SW480 (cell line): Measurements from ENCODE around the gene LSR.

Experiments used
- DNase-seq: peaks from one replicate; pipeline ENCODE4 v3.0.0-alpha.2; 2016; ENCODE audit warnings: low spot score

LSR gene

GRCh38 chr19:35302446-35302845 is 53.6 kb downstream of the LSR start:
- DNase-seq: no peak

- no peak for DNase-seq
These were observed 54.6 kb downstream of the LSR start for GRCh38 chr19:35303357-35303915.

- DNase-seq: no peak
These were observed 55.2 kb downstream of the LSR start for GRCh38 chr19:35304036-35304435.

- no peak for DNase-seq
These were observed 56.4 kb downstream of the LSR start for GRCh38 chr19:35305181-35305580.

- peak; percentile 41 for DNase-seq
These were observed 57.9 kb downstream of the LSR start for GRCh38 chr19:35306473-35307246.

GRCh38 chr19:35307931-35308330 is 59.1 kb downstream of the LSR start:
- no peak for DNase-seq

- DNase-seq: no peak
These were observed 60.1 kb downstream of the LSR start for GRCh38 chr19:35308910-35309309.

- no peak for DNase-seq
These were observed 60.9 kb downstream of the LSR start for GRCh38 chr19:35309481-35310279.

- no peak for DNase-seq
These were observed 61.5 kb downstream of the LSR start for GRCh38 chr19:35310331-35310730.

GRCh38 chr19:35310811-35311465 is 62.1 kb downstream of the LSR start:
- no peak for DNase-seq

- DNase-seq: peak; percentile 49
These were observed 63.3 kb downstream of the LSR start for GRCh38 chr19:35311901-35312665.

- peak; percentile 53 for DNase-seq
These were observed 64.8 kb downstream of the LSR start for GRCh38 chr19:35313587-35313986.

GRCh38 chr19:35314031-35314430 is 65.2 kb downstream of the LSR start:
- no peak for DNase-seq

- DNase-seq: no peak
These were observed 66.2 kb downstream of the LSR start for GRCh38 chr19:35314858-35315470.

GRCh38 chr19:35315883-35316282 is 67.1 kb downstream of the LSR start:
- DNase-seq: no peak

- DNase-seq: no peak
These were observed 67.8 kb downstream of the LSR start for GRCh38 chr19:35316560-35316959.
